ENCODE results near the gene C16orf74. TPM values are rescaled to one million over a fixed set of nuclear protein-coding genes. Genes with fewer than 3 reads are reported as not detected.

The C16orf74 gene
- total and polyA plus RNA-seq, 2 of the 8 experiments (the other 6 are each of a cell fraction or from before 2014, with no cell fraction given), result 7.3 to 9.3 TPM

GRCh38 chr16:85659805-85660511 is 90.9 kb downstream of the C16orf74 start (continued):
- TF ChIP-seq FOSL1 (IDR thresholded peaks at IDR 0.05; ENCODE audit: insufficient read depth, low read depth, low read length) (no peak), ATF2 (IDR thresholded peaks at IDR 0.05; ENCODE audit: low read length) (no peak), CREB1 (IDR thresholded peaks at IDR 0.05) (peak; percentile 20; the same call in 1 of the 2 replicates), GABPA (IDR thresholded peaks at IDR 0.05; ENCODE audit: borderline replicate concordance, insufficient read depth, low read length) (peak; percentile 67; the same call in 1 of the 2 replicates), CTCF (IDR thresholded peaks at IDR 0.05; ENCODE audit: control extremely low read depth in 1 of 3, insufficient read depth in 1 of 3, low read depth in 1 of 3, low read length in 3 of 3) (peak; percentile 91 to 98 (median 97))
